Subcutaneous abdominal adipose tissue (tissue), 5 donors: ENCODE data around the gene SMIM34.
"Not testable (repeated sequence)": the region's sequence is repeated elsewhere in the genome, so short reads cannot be mapped to it uniquely, and the experiment has no call there.

Experiments used
- H3K27ac ChIP-seq: one replicate; pipeline ENCODE4 v1.7.0; 2013; ENCODE audit warnings: low read depth, mild to moderate bottlenecking, inconsistent platforms, low read length, moderate library complexity
- H3K27me3 ChIP-seq, 5 donors: one replicate each; pipeline ENCODE4 v1.7.0; 2013; ENCODE audit warnings: low read length in 5 of 5, inconsistent platforms in 1 of 5; ENCODE audit not compliant: control insufficient read depth in 5 of 5, insufficient read depth in 4 of 5
- H3K36me3 ChIP-seq, 5 donors: one replicate each; pipeline ENCODE4 v1.7.0; 2013; ENCODE audit warnings: low read length in 5 of 5; ENCODE audit not compliant: control insufficient read depth in 5 of 5, insufficient read depth in 5 of 5
- H3K4me1 ChIP-seq, 5 donors: one replicate each; pipeline ENCODE4 v1.7.0; 2013; ENCODE audit warnings: low read length in 5 of 5, mild to moderate bottlenecking in 3 of 5, moderate library complexity in 1 of 5; ENCODE audit not compliant: control insufficient read depth in 5 of 5, insufficient read depth in 5 of 5
- H3K4me3 ChIP-seq, 5 donors: one replicate each; pipeline ENCODE4 v1.7.0; 2013; ENCODE audit warnings: low read length in 5 of 5, low read depth in 1 of 5
- H3K9ac ChIP-seq, 5 donors: one replicate each; pipeline ENCODE4 v1.7.0; 2013; ENCODE audit warnings: low read length in 5 of 5, mild to moderate bottlenecking in 4 of 5, moderate library complexity in 3 of 5
- H3K9me3 ChIP-seq, 5 donors: one replicate each; pipeline ENCODE4 v1.7.0; 2013; ENCODE audit warnings: low read length in 5 of 5; ENCODE audit not compliant: control insufficient read depth in 5 of 5
- donor health status: healthy.
- donor health status: healthy.
- donor health status: healthy.
- donor health status: healthy.
- donor health status: healthy.

Gene SMIM34

GRCh38 chr21:34423805-34424204 is at the start of gene SMIM34:
TSS of gene SMIM34 (minus strand) at chr21:34423951. CDS start at chr21:34423839, 112 bp downstream.
- not testable (repeated sequence) for H3K4me3 ChIP-seq, H3K9me3 ChIP-seq, H3K36me3 ChIP-seq, H3K27ac ChIP-seq, H3K9ac ChIP-seq, H3K27me3 ChIP-seq, H3K4me1 ChIP-seq

GRCh38 chr21:34467333-34467732 is 43.6 kb upstream of the SMIM34 start:
- H3K4me3 ChIP-seq, H3K4me1 ChIP-seq, H3K9me3 ChIP-seq, H3K9ac ChIP-seq, H3K36me3 ChIP-seq, H3K27ac ChIP-seq, H3K27me3 ChIP-seq: not testable (repeated sequence)

GRCh38 chr21:34459426-34459825 is 35.7 kb upstream of the SMIM34 start:
- H3K4me1 ChIP-seq, H3K36me3 ChIP-seq, H3K9ac ChIP-seq, H3K4me3 ChIP-seq, H3K27me3 ChIP-seq, H3K9me3 ChIP-seq, H3K27ac ChIP-seq: not testable (repeated sequence)

GRCh38 chr21:34458266-34458665 is 34.5 kb upstream of the SMIM34 start:
- not testable (repeated sequence) for H3K36me3 ChIP-seq, H3K27ac ChIP-seq, H3K9me3 ChIP-seq, H3K4me3 ChIP-seq, H3K4me1 ChIP-seq, H3K9ac ChIP-seq, H3K27me3 ChIP-seq

- H3K27me3 ChIP-seq, H3K36me3 ChIP-seq, H3K9me3 ChIP-seq, H3K4me3 ChIP-seq, H3K27ac ChIP-seq, H3K4me1 ChIP-seq, H3K9ac ChIP-seq: not testable (repeated sequence)
Measured at GRCh38 chr21:34456180-34456579, 32.4 kb upstream of the SMIM34 start.

GRCh38 chr21:34455628-34456027 is 31.9 kb upstream of the SMIM34 start:
- H3K4me1 ChIP-seq, H3K4me3 ChIP-seq, H3K9me3 ChIP-seq, H3K27me3 ChIP-seq, H3K9ac ChIP-seq, H3K36me3 ChIP-seq, H3K27ac ChIP-seq: not testable (repeated sequence)

- H3K9me3 ChIP-seq, H3K9ac ChIP-seq, H3K27me3 ChIP-seq, H3K4me3 ChIP-seq, H3K36me3 ChIP-seq, H3K4me1 ChIP-seq, H3K27ac ChIP-seq: not testable (repeated sequence)
Measured at GRCh38 chr21:34447018-34447417, 23.3 kb upstream of the SMIM34 start.

- H3K9me3 ChIP-seq, H3K36me3 ChIP-seq, H3K4me1 ChIP-seq, H3K4me3 ChIP-seq, H3K9ac ChIP-seq, H3K27me3 ChIP-seq, H3K27ac ChIP-seq: not testable (repeated sequence)
Measured at GRCh38 chr21:34443486-34443885, 19.7 kb upstream of the SMIM34 start.

- not testable (repeated sequence) for H3K36me3 ChIP-seq, H3K27me3 ChIP-seq, H3K4me1 ChIP-seq
Measured at GRCh38 chr21:34429710-34430109, 6.0 kb upstream of the SMIM34 start.

GRCh38 chr21:34428441-34428840 is 4.7 kb upstream of the SMIM34 start:
- H3K9ac ChIP-seq, H3K27me3 ChIP-seq, H3K27ac ChIP-seq, H3K4me1 ChIP-seq, H3K36me3 ChIP-seq, H3K4me3 ChIP-seq, H3K9me3 ChIP-seq: not testable (repeated sequence)

More at GRCh38 chr21:34429710-34430109, 6.0 kb upstream of the SMIM34 start:
- H3K27ac ChIP-seq, H3K9ac ChIP-seq, H3K9me3 ChIP-seq, H3K4me3 ChIP-seq: not testable (repeated sequence)

GRCh38 chr21:34427339-34427738 is 3.6 kb upstream of the SMIM34 start:
- not testable (repeated sequence) for H3K9me3 ChIP-seq, H3K4me3 ChIP-seq, H3K4me1 ChIP-seq, H3K27me3 ChIP-seq, H3K36me3 ChIP-seq, H3K9ac ChIP-seq, H3K27ac ChIP-seq
